ENCODE results near the gene CDC42EP2.

The CDC42EP2 gene

DNA sequence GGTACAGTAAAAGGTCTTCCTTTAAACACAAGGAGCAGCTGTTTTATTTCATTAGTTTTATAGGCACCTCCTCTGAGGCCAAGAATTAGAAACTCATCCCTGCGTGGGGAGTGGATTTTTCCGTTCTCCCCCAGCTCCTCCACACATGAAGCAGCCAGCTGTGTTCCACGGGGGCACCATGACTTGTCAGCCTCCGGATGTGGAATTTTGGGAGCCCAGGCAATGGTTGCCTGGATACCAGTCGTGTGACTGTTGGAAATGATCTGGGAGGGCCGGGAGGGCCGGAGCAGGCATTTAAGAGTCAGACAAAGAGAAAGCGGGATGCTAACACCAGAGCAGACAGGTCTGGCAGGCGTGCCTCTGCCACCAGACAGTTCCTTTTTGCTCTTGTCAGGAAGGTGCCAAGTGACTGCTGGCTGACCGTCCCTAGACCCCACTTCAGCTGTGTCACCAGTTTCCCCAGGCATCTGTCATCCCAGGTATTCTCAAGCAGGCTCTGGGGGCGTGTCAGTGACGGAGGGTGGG is 15.9 kb upstream of the CDC42EP2 start:
- DNase-seq, result no peak

DNA sequence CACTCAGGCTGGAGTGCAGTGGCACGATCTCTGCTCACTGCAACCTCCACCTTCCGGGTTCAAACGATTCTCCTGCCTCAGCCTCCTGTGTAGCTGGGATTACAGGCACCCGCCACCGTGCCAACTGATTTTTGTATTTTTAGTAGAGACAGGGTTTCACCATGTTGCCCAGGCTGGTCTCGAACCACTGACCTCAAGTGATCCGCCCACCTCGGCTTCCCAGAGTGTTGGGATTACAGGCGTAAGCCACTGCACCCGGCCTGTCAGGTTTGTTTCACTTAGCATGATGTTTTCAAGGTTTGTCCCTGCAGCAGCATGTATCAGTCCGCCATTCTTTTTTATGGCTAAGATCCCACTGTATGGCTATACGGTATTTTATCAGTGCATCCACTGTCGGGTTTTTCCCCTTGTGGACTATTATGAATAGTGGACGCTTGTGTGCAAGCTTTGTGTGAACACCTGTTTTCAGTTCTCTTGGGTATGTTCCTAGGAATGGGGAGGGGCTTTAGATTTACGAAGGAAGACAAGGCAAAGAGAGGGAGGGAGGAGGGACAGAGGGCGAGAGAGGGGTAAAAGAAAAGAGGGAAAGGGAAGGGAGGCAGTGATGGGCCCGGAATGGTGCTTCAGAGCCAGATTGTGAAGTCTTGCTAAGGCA is 13.9 kb upstream of the CDC42EP2 start:
- DNase-seq, result no peak

- DNase-seq, result no peak
These were observed 13.0 kb upstream of the CDC42EP2 start for GRCh38 chr11:65301491-65302329.

GRCh38 chr11:65303555-65303954 is 11.1 kb upstream of the CDC42EP2 start:
- DNase-seq, result no peak

DNA sequence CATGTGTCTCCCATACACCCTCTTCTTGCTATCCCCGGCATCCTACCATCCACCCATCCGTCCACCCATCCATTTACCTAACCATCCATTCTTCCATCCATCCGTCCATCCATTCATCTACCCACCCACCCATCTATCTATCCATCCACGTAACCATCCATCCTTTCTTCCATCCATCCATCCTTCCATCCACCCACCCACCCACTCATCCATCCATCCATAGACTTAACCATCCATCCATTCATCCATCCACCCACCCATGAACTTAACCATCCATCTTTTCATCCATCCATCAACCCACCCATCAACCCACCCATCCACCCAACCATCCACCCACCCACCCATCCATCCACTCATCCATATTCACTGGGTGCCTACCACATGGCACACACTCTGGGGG is 10.6 kb upstream of the CDC42EP2 start:
- no peak for DNase-seq

DNA sequence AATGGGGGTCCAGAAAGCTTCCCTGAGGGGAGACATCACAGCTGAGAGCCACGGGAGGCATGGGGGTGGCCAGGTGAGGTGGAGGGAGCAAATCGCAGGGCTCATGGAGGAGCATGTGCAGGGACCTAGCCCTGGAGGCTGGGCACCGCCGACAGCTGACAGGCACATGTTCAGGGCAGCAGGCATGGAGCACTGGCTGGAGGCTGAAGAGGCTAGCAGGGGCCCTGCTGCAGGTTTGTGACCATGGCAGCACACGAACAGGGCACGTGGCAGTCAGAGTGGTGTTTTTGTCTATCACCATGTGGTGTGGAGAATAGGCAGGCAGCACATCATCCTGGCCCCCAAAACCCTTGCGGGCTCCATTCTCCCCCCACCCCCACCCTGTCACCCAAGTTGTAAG is 10.1 kb upstream of the CDC42EP2 start:
- DNase-seq, result no peak

DNA sequence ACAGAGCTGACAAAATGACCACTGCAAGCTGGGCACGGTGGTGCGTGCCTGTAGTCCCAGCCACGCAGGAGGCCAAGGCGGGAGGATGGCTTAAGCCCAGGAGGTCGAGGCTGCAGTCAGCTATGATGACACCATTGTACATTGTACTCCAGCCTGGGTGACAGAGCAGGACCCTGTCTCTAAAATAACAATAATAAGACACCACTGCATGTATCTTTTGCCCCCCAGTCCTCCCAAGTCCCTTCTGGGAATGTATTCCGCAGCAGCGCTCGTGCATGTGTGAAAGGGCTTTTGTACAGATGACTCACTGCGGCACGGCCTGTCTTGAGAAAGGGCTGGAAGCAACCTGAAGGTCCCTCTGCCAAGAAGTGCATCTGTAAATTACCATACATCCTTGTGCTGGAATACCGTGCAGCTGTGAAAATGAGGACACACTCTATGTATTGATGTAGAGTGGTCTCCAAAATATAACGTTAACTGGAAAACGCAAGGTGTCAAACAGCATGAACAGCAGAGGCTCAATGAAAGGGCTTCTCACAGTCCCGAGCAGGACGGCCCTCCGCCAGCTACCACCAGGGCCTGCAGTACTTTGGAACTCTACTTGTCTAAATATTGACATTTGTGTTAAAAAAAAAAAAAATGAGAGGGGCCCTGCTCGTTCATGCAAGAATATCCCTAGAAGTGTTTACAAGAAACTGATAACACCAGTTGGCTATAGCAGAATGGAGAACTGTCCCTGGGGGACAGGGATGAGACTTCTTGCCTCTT is 9.0 kb upstream of the CDC42EP2 start:
- DNase-seq, result no peak

GRCh38 chr11:65307298-65308229 is 7.1 kb upstream of the CDC42EP2 start:
- DNase-seq, result no peak

DNA sequence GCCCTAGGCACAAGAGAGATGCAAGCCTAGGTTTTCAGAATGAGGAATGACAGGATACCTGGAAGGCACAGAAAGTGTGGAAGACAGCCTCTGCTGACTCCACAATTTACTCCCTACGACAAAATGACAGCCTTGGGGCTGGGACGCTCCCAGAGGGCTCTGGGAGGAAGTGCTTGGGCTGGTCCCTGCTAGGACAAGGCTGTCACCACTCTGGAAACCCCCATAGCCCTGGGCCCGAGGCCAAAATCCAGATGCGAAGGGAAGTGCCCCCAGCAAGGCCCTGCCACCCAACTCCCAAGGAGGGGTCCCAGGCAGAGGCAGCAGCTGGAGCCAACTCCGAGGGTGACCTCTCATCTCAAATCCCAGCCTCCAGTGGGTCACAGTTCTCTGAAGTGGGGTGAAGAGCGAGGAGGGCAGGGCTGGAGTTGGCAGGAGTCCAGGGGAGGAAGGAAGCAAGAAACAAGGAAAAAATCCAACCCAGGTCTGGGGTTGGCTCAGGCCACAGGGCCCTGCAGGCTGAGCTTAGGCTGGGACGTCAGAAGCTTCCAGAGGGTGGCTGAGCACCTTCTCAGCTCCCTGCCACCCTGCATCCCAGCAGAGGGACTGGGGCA is 6.3 kb upstream of the CDC42EP2 start:
- peak in 1 of 2 donors; percentile 60 for DNase-seq

DNA sequence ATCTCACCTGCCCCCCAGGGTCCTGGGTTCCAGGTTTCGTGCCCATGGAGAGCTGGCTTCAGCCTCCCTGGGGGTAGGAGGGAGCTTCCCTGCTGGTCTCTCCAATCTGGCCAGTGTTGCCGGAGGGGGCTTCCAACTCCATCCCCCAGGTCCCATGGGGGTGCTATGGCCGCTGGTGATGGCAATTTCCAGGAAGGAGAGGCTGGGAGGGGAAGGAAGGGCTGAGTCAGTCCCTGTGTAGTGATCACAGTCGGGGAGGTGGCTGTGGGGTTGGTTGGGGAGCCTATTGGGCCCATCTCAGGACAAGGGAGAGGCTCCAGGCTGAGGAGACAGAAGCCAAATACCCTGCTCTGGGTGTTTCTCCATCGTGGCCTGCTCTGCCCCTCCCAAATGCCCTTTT is 5.7 kb upstream of the CDC42EP2 start:
- DNase-seq, result peak in 1 of 2 donors; percentile 24

GRCh38 chr11:65310215-65310614 is 4.5 kb upstream of the CDC42EP2 start:
- DNase-seq, result no peak

- DNase-seq, result no peak
These were observed 3.9 kb upstream of the CDC42EP2 start for GRCh38 chr11:65310736-65311135.

- DNase-seq, result no peak
These were observed 3.4 kb upstream of the CDC42EP2 start for GRCh38 chr11:65311170-65311678.

GRCh38 chr11:65315204-65315865 is 669 bp downstream of the CDC42EP2 start:
- peak; percentile 71 to 79 for DNase-seq

DNA sequence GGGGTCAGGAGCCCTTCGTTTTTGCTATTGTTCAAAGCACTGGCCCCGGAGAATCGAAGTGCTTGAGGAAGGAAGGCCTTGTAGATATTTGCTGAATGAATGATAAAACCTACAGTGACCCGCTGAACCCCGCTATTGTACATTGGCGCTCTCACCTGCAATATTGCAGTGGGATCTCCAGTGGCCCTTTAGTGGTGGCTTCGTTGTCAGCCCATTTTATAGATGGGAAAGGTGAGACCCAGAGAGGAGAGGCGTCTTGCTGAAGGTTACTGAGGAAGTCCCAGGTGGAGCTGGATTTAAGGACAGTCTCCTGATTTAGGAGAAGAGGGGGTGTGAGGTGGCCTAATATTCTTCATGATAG is 1.2 kb downstream of the CDC42EP2 start:
- no peak for DNase-seq

DNA sequence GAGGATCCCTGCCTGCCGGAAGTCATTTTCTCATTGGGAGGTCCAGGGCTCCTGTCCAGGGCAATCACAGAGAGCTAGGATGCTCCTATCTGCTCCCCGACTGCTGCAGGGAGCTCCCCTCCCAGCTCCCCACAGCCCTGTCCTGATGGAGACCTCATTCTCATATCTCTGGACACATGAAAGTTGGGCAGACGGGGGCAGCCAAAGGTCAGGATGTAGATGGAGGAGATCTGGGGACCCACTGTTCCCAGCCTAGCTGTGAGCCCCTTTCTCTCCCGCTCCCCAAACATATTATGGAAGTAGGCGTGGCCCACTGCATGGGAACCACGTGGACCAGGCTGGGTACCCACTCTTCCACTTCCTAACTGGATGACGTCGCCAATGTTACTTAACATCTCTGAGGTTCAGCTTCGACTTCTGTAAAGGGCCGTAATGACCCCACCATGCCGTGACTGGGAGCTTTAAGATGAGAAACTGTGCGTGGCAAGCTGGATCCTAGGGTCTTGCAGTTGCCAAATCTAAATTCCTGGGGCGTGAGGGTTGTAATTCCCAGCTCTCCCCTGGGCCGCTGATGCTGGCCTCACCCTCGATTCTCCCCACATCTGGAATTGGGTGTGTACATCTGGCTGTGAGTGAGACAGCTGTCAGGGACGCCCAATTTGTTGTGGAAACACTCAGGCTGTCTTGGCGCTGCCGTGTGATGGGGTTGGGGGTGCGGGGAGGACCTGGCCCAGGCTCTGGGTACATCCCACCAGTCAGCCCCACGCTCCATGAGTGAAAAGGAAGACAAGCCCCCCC is 1.8 kb downstream of the CDC42EP2 start:
- DNase-seq, result peak in 1 of 2 donors; percentile 25

- DNase-seq, result no peak
These were observed 2.5 kb downstream of the CDC42EP2 start for GRCh38 chr11:65317025-65317786.

- DNase-seq, result no peak
These were observed 5.9 kb downstream of the CDC42EP2 start for GRCh38 chr11:65320386-65321075.

DNA sequence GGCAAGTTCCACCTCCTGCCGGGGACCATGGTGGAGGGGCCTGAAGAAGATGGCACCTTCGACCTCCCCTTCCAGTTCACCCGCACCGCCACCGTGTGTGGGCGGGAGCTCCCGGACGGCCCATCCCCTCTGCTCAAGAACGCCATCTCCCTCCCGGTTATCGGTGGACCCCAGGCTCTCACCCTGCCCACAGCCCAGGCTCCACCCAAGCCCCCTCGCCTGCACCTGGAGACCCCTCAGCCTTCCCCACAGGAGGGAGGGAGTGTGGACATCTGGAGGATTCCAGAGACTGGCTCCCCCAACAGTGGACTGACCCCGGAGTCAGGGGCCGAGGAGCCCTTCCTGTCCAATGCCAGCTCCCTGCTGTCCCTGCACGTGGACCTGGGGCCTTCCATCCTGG is 6.4 kb downstream of the CDC42EP2 start:
- no peak for DNase-seq

Measured in CD4-positive, alpha-beta T cell treated with Interferon alpha-2 for 1 hour (primary cell).